ENCODE results near the gene TOE1. TPM values are rescaled to one million over a fixed set of nuclear protein-coding genes. Genes with fewer than 3 reads are reported as not detected.
A peak's percentile ranks its signal among the peaks of the same experiment; 100 is the strongest.

TOE1 gene
- total and polyA plus RNA-seq, 12 donors: 3.3 to 17.7 (median 10.1) TPM

- no peak overlapping the region for H3K4me3 ChIP-seq
- H3K9me3 ChIP-seq (replicated peaks in 1 of 3): no peaks in the 10 kb centered on the region
- H3K27ac ChIP-seq: no peak overlapping the region
- intact Hi-C loops (cut with DNase I): no loop called here
- H3K4me1 ChIP-seq (replicated peaks in 1 of 2): peaks cover 8 to 10% of the 10 kb centered on the region in 2 donors
- H3K27me3 ChIP-seq: no peaks in the 10 kb centered on the region
- DNase-seq: no peak
- H3K36me3 ChIP-seq (replicated peaks in 1 of 2): peaks cover 0 to 28% of the 10 kb centered on the region in 2 donors
- TF ChIP-seq POLR2A (IDR thresholded peaks at IDR 0.05): no peak
- no peak for TF ChIP-seq CTCF (IDR thresholded peaks at IDR 0.05)
- WGBS, 4 donors: 78 to 82% (median 80%) methylated on average over 5 of the region's 5 CpGs
Measured at GRCh38 chr1:45328680-45329079, 11.3 kb upstream of the TOE1 start.

- TF ChIP-seq POLR2A (IDR thresholded peaks at IDR 0.05) (no peak), CTCF (IDR thresholded peaks at IDR 0.05) (no peak)
- H3K4me3 ChIP-seq: no peak overlapping the region
- DNase-seq: no peak
- no peaks in the 10 kb centered on the region for H3K27me3 ChIP-seq
- peaks cover 8 to 10% of the 10 kb centered on the region in 2 donors for H3K4me1 ChIP-seq (replicated peaks in 1 of 2)
- H3K9me3 ChIP-seq (replicated peaks in 1 of 3): no peaks in the 10 kb centered on the region
- no peak overlapping the region for H3K27ac ChIP-seq
- WGBS, 4 donors: 66 to 79% (median 75%) methylated on average over 4 of the region's 4 CpGs
- intact Hi-C loops (cut with DNase I): no loop called here
- peaks cover 0 to 33% of the 10 kb centered on the region in 2 donors for H3K36me3 ChIP-seq (replicated peaks in 1 of 2)
Measured at GRCh38 chr1:45329445-45329844, 10.5 kb upstream of the TOE1 start.

- no peaks in the 10 kb centered on the region for H3K27me3 ChIP-seq
- intact Hi-C loops (cut with DNase I): no loop called here
- peak in 1 of 7 donors; percentile 31 for DNase-seq
- 92 to 97% (median 95%) methylated on average over 4 to 18 of the region's 18 CpGs for WGBS, 4 donors
- no peak overlapping the region for H3K4me3 ChIP-seq
- peaks cover 0 to 33% of the 10 kb centered on the region in 2 donors for H3K36me3 ChIP-seq (replicated peaks in 1 of 2)
- no peaks in the 10 kb centered on the region for H3K9me3 ChIP-seq (replicated peaks in 1 of 3)
- TF ChIP-seq POLR2A (IDR thresholded peaks at IDR 0.05) (no peak), CTCF (IDR thresholded peaks at IDR 0.05) (no peak)
- peaks cover 8 to 9% of the 10 kb centered on the region in 2 donors for H3K4me1 ChIP-seq (replicated peaks in 1 of 2)
- H3K27ac ChIP-seq: no peak overlapping the region
Measured at GRCh38 chr1:45331436-45332345, 8.3 kb upstream of the TOE1 start.

GRCh38 chr1:45332346-45332720, 7.6 kb upstream of the TOE1 start:
- no peak for DNase-seq
- Histone ChIP-seq H3K9me3 (replicated peaks in 1 of 3) (no peaks in the 10 kb centered on the region), H3K4me3 (no peak overlapping the region), H3K4me1 (replicated peaks in 1 of 2) (peaks cover 1 to 3% of the 10 kb centered on the region in 2 donors), H3K27ac (no peak overlapping the region), H3K36me3 (replicated peaks in 1 of 2) (peaks cover 0 to 33% of the 10 kb centered on the region in 2 donors), H3K27me3 (no peaks in the 10 kb centered on the region)
- TF ChIP-seq CTCF (IDR thresholded peaks at IDR 0.05): no peak
- no peak for TF ChIP-seq POLR2A (IDR thresholded peaks at IDR 0.05)
- intact Hi-C loops (cut with DNase I): no loop called here
- 92 to 98% (median 97%) methylated on average over 9 to 10 of the region's 10 CpGs for WGBS, 4 donors

Data from adrenal gland (tissue), 12 donors.